IPS-18c (cell line): ENCODE data around the gene KLRD1.
A peak's percentile ranks its signal among the peaks of the same experiment; 100 is the strongest.
"Not testable (repeated sequence)": the region's sequence is repeated elsewhere in the genome, so short reads cannot be mapped to it uniquely, and the experiment has no call there.

Experiments
- H3K4me3 ChIP-seq: 2 replicates; pipeline ENCODE4 v1.7.0; 2013; ENCODE audit warnings: low read depth, mild to moderate bottlenecking, low read length, moderate library complexity; ENCODE audit not compliant: insufficient read depth
- H3K9me3 ChIP-seq: one replicate; pipeline ENCODE4 v1.6.1; 2013; ENCODE audit warnings: mild to moderate bottlenecking, low read length, moderate library complexity; ENCODE audit not compliant: control insufficient read depth, insufficient read depth

The KLRD1 gene

DNA sequence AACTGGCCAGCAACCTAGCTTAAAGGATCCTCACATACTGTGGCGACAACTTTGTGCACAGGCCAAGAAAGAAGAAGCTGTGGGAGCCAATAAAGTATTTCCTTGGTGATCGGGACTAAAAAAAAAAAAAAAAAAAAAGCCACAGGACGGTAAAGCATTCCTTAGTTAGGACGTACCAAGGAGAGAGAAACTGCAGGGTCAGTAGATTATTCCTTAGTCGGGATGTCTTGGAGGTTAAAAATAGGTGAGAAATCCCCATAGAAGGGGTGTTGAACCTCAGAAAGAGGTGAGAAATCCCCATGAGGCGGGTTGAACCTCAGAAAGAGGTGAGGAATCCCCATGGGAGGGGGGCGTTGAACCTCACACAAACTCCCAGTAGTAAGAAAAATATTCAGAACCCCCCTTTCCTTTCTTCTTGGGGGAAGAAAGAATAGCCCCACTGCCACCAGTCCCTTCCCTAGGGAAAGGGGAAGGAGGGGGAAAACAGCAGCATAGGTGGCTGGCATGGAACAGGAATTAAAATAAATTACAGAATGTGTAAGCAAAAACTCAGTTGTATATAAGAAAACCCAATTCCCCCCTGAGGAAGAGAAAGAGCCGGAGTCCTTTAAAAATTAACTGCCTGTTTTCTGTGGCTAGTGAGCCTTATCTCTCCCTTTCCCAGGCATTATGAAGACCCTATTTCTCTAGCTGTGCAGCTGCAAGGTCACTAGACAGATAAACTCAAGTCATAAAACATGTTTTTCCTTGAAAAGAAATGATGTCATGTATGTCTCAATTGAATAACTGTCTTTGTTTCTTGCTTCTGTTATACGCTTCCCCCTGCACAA lies 55.4 kb downstream of the KLRD1 start:
- no peak overlapping the region for H3K4me3 ChIP-seq
- H3K9me3 ChIP-seq = peaks cover 6% of the 10 kb centered on the region

DNA sequence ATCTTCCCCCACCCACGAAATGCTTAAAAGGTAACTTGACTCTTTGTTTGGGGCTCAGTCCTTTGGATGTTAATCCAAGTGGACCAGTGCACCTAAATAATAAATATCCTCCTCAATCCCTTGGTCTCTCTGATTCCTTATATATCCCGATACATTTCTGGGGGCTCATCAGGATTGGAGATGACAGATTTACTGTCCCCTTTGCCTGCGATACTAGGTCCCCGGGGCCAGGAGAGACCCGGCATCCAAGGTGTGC lies 55.9 kb downstream of the KLRD1 start:
- Histone ChIP-seq H3K9me3 (peaks cover 2% of the 10 kb centered on the region), H3K4me3 (no peak overlapping the region)

DNA sequence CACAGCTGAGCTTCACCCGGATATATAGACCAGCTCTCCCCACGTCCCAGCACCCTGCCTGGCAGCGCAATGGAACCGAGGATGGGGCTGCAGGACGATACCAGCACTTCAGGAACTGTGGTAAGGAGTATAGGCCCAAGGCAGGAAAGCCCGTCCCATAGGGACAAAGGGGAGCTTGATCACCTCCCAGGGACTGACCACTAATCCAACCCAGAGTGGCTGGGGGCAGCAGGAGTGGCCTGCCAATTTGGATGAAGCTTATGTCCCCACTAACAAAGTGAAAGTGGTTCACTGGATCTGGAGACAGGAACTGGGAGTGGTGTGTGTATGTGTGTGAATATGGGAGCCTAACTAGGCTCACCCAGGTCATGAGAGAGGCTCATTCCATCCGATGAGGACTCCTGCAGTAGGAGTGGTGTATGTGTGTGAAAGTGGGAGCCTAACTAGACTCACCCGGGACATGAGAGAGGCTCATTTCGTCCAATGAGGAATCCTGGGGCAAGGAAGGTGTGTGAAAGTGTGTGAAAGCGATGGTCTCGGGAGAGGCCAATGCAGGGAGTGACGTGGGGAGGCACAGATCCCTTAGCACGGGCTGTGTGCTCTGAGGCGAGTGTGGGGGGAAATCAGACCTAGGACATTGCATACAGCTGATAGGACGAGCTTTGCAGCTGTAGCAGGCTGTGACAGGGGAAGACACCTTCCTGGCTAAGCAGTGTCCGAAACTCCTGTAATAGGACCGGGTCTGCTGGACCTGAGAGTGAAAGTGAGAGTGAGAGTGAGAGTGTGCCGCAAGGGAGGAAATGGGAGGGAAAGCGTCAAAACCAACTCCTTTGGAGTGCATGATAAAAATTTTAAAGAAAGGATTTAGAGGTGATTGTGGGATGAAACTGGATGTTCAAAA lies 56.5 kb downstream of the KLRD1 start:
- H3K9me3 ChIP-seq = peaks cover 2% of the 10 kb centered on the region
- peak overlapping the region; percentile 49 for H3K4me3 ChIP-seq

DNA sequence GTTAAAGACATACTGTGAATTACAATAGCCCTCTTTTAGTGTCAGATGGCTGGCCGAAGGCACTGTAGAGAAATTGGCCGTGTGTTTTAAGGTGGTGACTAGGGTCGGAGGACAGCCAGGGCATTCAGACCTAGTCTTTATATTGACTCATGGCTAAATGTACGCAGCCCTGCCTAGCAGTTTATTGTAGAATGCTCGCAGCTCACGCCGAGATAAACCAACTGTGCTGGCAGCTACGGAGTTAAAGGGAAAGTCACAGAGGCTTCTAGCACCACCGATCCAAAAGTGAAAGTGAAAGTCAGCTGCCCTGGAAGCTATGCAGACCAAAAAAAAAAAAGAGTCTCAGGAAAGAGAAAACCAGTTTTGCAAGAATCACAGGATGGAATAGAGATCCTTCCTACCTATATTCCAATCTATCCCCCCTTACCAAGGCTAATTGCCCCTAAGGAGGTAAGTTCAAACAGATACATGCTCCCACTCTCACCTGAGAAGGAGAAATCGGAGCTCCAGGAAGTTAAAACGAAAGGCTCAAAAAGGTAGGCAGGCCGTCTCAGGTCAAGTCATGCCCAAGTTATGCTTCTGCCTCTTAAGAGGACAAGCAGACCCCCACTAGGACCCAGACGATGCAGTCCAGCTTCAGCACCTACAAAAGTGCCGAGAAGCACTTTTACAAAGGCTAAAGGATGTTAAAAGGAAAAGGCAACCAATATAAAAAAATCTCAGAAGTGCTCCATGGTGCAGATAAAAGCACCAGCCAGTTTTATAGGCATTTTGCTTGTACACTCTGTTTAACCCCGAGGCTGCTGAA lies 57.3 kb downstream of the KLRD1 start:
- H3K9me3 ChIP-seq = peaks cover 2% of the 10 kb centered on the region
- peak overlapping the region; percentile 49 for H3K4me3 ChIP-seq

DNA sequence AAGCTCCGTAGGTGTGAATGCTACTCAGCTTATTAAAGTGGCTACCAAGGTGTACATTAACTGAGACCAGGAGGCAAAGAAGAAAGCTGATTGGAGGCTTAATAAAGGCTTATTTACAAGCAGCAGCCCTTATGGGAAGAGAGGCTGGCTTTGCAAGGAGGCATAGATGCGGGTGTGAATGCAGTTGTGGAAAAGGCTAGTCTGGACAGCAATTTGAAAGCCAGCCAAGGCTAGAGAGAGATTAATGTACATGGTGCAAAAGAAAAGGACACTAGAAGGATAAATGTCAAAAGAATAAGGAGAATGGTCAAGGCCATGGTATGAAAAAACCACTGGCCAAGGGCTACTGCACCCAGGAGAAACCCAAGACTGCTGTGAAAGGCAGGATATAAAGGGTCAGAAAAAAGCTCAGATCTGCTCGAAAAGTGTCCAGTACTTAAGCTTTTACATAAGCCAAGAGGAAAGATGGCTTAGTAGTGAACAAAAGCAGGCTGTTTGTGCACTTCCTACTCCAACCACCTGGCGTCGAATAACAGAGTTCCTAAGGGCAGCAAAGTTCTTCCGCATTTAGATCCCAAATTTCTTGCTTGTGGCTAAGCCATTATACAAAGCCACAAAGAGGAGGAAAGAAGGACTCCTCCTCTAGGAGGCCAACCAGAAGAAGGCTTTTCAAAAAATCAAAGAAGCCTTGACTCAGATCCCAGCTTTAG lies 58.2 kb downstream of the KLRD1 start:
- H3K4me3 ChIP-seq = peak overlapping the region; percentile 49; the same call in 1 of the 2 replicates

DNA sequence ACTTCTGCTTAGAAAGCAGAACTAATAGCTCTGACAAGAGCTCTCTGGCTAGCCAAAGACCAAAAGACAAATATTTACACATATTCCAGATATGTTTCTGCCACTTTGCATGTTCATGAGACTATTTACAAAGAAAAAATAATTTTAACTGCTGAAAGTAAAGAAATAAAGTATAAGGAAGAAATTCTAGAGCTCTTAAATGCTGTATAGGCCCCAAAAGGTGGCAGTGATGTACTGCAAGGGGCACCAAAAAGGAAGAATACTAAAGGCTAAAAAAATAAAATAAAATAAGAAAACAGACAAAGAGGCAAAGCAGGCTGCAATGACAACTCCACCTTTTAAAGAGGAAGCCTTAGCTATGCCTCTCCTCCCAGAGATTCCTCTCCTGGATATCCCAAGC lies 59.2 kb downstream of the KLRD1 start:
- H3K4me3 ChIP-seq = no peak overlapping the region
- peaks cover 2% of the 10 kb centered on the region for H3K9me3 ChIP-seq

More for the DNA sequence above, 58.2 kb downstream of the KLRD1 start:
- H3K9me3 ChIP-seq = peaks cover 2% of the 10 kb centered on the region

DNA sequence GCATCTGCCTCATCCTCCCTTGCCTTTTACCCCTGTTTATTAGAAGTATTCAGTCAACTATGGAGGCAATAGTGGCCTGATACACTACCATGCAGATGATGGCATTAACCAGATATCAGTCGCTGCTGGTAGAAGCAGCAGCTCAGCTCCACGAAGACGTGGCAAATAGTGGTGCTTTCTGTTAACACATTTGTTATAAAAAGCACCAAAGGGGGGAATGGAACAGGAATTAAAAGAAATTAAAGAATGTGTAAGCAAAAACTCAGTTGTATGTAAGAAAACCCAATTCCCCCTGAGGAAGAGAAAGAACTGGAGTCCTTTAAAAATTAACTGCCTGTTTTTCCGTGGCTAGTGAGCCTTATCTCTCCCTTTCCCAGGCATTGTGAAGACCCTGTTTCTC lies 60.0 kb downstream of the KLRD1 start:
- not testable (repeated sequence) for H3K4me3 ChIP-seq, H3K9me3 ChIP-seq

DNA sequence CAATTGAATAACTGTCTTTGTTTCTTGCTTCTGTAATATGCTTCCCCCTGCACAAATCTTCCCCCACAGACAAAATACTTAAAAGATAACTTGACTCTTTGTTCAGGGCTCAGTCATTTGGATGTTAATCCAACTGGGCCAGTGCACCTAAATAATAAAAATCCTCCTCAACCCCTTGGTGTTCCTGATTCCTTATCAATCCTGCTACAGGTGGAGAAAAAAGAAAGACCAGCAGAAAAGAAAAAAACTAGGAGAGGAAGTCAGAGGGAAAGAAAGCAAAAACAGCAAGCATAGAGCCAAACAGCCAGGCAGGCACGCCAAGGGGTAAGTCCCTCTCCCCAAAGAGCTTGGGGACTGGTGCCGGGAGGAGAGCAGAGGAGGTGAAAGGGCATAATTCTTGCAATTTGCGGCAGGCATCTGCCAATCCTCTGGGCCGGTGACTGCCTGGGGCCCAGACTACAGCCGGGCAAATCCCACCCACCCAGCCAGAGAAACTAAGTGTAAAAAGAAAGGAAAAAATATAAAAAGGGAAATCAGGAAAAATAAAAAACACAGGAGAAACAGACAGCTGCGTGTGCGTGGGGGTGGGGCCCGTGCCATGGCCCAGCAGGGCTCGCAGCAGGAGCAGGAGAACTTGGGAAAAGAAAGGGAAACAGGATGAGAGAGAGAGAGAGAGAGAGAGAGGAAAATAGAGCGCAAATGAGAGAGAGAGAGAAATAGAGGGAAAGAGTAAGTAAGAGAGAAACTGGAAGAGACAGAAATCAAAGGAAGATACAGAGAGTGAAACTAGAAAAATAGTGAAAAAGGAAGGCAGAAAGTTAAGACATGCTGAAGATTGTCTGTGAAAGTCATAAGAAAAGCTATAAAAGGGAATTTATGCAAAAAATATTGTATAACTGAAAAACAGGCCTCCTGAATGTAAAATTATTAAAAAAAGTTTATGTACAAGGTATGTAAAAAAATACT lies 60.8 kb downstream of the KLRD1 start:
- peaks cover 2% of the 10 kb centered on the region for H3K9me3 ChIP-seq
- H3K4me3 ChIP-seq = no peak overlapping the region

DNA sequence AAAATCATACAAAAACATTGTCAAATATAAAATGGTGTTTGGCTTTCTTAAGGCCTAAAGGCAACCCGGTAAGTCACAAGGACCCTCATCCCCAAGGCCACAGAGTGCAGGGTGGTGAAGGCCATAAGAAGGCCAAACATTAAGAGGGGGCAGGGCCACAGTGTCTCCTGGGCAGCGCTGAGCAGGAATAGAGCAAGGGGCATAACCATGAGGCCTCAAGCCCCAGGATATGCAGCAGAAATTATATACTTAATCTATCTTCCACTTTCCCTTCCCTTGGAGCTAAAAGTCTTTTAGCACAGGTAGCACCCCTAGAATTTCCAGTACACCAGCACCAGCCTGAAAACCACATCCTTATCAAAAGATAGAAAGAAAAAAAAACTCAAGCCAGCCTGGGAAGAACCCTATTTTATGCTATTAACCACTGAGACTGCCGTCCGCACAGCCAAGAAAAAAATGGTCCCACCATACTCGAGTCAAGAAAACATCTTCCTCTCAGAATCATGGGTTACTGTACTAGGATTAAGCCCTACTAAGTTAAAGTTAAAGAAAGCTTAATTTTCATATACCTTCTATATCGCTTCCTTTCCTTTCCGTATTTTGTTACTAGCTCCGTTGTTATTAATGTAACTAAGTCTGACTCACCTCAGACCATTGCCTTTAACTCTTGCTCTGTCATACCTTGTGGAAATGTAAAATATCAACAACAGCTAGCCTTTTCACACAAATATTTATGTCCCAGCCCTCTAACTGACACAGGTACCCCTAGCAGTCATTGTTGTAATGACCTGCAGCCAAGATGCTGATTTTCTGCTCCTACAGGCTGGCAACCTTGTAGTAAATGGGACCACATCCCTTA lies 62.1 kb downstream of the KLRD1 start:
- H3K4me3 ChIP-seq = no peak overlapping the region

DNA sequence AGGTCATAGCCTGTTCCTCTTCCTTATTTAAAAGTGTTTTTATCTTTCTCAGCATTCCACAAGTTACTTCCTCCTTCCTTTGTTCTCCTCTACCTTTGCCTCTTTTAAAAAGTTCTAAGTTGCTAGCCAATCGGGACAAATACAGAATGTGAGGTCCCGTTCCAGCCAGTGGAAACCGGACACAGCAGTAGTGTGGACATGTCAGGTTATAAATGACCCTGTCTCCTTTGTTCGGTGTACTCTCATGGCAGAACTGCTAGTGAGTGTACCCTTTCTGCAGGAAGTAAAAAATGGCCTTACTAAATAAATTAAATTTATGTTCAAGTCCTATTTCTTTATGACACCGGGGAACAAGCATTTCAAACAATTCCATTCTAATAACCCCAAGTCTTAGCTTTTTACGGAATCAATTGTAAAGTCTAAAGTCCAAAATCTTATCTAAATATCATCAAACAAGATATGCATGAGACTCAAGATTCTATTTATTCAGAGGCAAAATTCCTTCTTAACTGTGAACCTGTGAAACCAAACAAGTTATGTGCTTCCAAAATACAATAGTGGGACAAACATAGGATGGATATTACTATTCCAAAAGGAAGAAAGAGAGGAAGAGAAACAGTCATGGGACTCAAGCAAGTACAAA lies 64.3 kb downstream of the KLRD1 start:
- H3K4me3 ChIP-seq, H3K9me3 ChIP-seq: not testable (repeated sequence)

More for the DNA sequence above, 62.1 kb downstream of the KLRD1 start:
- H3K9me3 ChIP-seq = peaks cover 2% of the 10 kb centered on the region

DNA sequence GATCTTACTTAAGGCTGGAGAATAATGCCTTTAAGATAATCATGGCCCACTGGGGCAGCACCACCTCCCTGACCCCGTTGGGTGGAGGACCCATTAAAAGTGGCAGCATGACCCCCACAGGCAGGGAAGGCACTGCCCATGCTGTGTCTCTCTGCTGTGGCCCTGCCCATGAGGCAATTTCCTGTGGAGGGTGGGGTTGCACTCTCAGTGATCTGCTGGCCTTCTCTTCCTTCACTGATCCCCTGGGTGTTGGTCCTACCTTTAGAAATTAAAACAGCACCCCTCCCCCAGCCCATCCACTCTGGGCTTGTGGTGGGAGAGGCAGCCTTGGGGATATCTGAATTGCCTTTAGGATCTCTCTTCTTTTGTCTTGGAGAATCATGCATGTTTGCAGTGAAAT lies 64.9 kb downstream of the KLRD1 start:
- peaks cover under 1% of the 10 kb centered on the region for H3K9me3 ChIP-seq
- no peak overlapping the region for H3K4me3 ChIP-seq

DNA sequence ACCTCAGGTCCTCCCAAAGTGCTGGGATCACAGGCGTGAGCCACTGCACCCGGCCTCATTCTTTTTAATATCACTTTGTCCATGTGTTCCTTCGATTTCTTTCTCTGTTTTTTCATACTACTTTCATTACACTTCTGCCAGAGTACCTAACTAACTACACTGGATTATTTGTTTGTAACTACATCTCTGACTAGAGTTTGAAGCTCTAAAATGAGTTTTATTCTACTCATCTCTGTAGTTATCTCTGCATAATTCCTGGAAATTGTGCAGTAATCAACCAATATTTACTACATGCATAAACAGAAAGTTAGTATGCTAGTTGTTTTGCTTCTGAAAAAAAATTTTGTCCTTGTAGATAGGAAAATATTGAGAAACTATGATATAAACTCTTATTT lies 67.0 kb downstream of the KLRD1 start:
- Histone ChIP-seq H3K4me3 (no peak overlapping the region), H3K9me3 (no peaks in the 10 kb centered on the region)

DNA sequence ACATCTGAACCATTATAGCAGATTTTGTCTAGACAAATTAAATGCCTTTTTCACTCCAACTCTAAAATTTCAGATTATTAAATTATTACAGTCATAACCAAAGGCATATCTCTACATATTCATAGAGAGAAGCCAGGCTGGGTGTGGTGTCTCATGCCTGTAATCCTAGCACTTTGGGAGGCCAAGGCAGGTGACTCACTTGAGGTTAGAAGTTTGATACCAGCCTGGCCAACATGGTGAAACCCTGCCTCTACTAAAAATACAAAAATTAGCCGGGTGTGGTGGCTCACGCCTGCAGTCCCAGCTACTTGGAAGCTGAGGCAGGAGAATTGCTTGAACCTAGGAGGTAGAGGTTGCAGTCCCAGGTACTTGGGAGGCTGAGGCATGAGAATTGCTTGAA lies 71.1 kb downstream of the KLRD1 start:
- H3K9me3 ChIP-seq, H3K4me3 ChIP-seq: not testable (repeated sequence)
